ENCODE data around the gene AQP2. TPM values are rescaled to one million over a fixed set of nuclear protein-coding genes. Genes with fewer than 3 reads are reported as not detected.

AQP2 gene
- total RNA-seq, 1 donor: not detected

- peak within 1 kb of the TSS; percentile 44 for H3K4me3 ChIP-seq (ENCODE audit: low read depth, low read length)
- no peak for TF ChIP-seq CTCF (IDR thresholded peaks at IDR 0.05; ENCODE audit: insufficient read depth, low read depth, low read length)
- DNase-seq (ENCODE audit: low read depth): peak; percentile 86
Measured at GRCh38 chr12:49903700-49904423, 46.7 kb upstream of the AQP2 start, which contains the start of gene FAIM2. TSS of gene FAIM2 (minus strand) at chr12:49903900. CDS start at chr12:49903792, 108 bp downstream.

- no peak for DNase-seq (ENCODE audit: low read depth)
- no peak for TF ChIP-seq CTCF (IDR thresholded peaks at IDR 0.05; ENCODE audit: insufficient read depth, low read depth, low read length)
- peak overlapping the region; percentile 44 for H3K4me3 ChIP-seq (ENCODE audit: low read depth, low read length)
Measured at GRCh38 chr12:49904601-49905000, 45.9 kb upstream of the AQP2 start.

- no peak overlapping the region for H3K4me3 ChIP-seq (ENCODE audit: low read depth, low read length)
- DNase-seq (ENCODE audit: low read depth): no peak
- TF ChIP-seq CTCF (IDR thresholded peaks at IDR 0.05; ENCODE audit: insufficient read depth, low read depth, low read length): no peak
Measured at GRCh38 chr12:49905718-49906314, 44.7 kb upstream of the AQP2 start.

GRCh38 chr12:49907352-49907751 is 43.2 kb upstream of the AQP2 start:
- no peak for TF ChIP-seq CTCF (IDR thresholded peaks at IDR 0.05; ENCODE audit: insufficient read depth, low read depth, low read length)
- DNase-seq (ENCODE audit: low read depth): no peak
- no peak overlapping the region for H3K4me3 ChIP-seq (ENCODE audit: low read depth, low read length)

- no peak overlapping the region for H3K4me3 ChIP-seq (ENCODE audit: low read depth, low read length)
- no peak for TF ChIP-seq CTCF (IDR thresholded peaks at IDR 0.05; ENCODE audit: insufficient read depth, low read depth, low read length)
- no peak for DNase-seq (ENCODE audit: low read depth)
Measured at GRCh38 chr12:49909356-49909755, 41.2 kb upstream of the AQP2 start.

- no peak for TF ChIP-seq CTCF (IDR thresholded peaks at IDR 0.05; ENCODE audit: insufficient read depth, low read depth, low read length)
- no peak overlapping the region for H3K4me3 ChIP-seq (ENCODE audit: low read depth, low read length)
- DNase-seq (ENCODE audit: low read depth): peak; percentile 39
Measured at GRCh38 chr12:49909826-49910225, 40.7 kb upstream of the AQP2 start.
